ENCODE results near the gene SLC17A1. TPM values are rescaled to one million over a fixed set of nuclear protein-coding genes. Genes with fewer than 3 reads are reported as not detected.

The SLC17A1 gene
- total and polyA plus RNA-seq, 2 donors (not counting 3 experiments of a cell fraction or from before 2014, with no cell fraction given), result not detected

DNA sequence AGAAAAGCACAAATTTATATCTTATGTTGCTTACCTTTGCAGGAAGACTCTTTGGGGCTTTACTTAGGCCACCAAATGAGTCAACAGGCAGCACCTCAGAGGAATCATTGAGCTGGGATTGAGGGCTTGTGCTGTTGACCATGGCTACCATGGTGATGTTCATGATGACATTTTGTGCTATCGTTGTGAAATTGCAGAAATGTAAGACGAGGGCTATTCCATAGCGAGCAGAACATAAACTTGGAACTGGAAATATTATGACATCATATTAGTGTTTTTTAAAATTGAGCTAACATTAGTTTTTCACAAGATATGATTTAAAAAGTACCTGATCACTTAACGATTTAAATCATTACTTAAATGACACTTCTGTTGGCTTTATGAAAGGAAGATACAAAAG lies 30.3 kb upstream of the SLC17A1 start:
- dilution Hi-C loops (cut with MboI; ENCODE audit: extremely low pct_ligation_motif_present, low sequenced_read_pairs) (no loop called here), intact Hi-C loops (cut with micrococcal nuclease) (no loop called here)
- Histone ChIP-seq H3K27me3 (ENCODE audit: control insufficient read depth in 2 of 2, insufficient read depth in 2 of 2, low read length in 2 of 2) (peaks cover 2 to 11% of the 10 kb centered on the region in 2 experiments), H3K9ac (replicated peaks; ENCODE audit: extremely low read depth, insufficient read depth, low read length) (no peak overlapping the region), H3K4me3 (replicated peaks in 1 of 3; ENCODE audit: insufficient read depth in 1 of 3, low read depth in 1 of 3, low read length in 3 of 3) (no peak overlapping the region), H3K79me2 (ENCODE audit: control insufficient read depth, insufficient read depth, low read length) (no peaks in the 10 kb centered on the region), H3K36me3 (ENCODE audit: control insufficient read depth in 2 of 2, extremely low read depth in 1 of 2, insufficient read depth in 2 of 2, low read length in 2 of 2) (no peaks in the 10 kb centered on the region), H3K9me3 (replicated peaks; ENCODE audit: control insufficient read depth, insufficient read depth, low read length) (no peaks in the 10 kb centered on the region), H3K4me2 (ENCODE audit: insufficient read depth, low read length) (no peak overlapping the region), H3K9me1 (replicated peaks; ENCODE audit: control insufficient read depth, extremely low read depth, insufficient read depth, low read length) (no peaks in the 10 kb centered on the region), H3K4me1 (ENCODE audit: control insufficient read depth, extremely low read depth, insufficient read depth, low read length) (peaks cover 3% of the 10 kb centered on the region), H2AFZ (ENCODE audit: low read depth, low read length) (no peak overlapping the region), H3K27ac (ENCODE audit: insufficient read depth, low read depth, low read length) (no peak overlapping the region), H4K20me1 (replicated peaks; ENCODE audit: control insufficient read depth, extremely low read depth, insufficient read depth, low read length) (no peaks in the 10 kb centered on the region)
- no peak for TF ChIP-seq POLR2AphosphoS5 (IDR thresholded peaks at IDR 0.05; ENCODE audit: insufficient read depth, low read depth, low read length)
- no peak for TF ChIP-seq EZH2 (IDR thresholded peaks at IDR 0.05; ENCODE audit: borderline replicate concordance, low read depth, low read length, severe bottlenecking)
- no peak for TF ChIP-seq MYC (IDR thresholded peaks at IDR 0.05; ENCODE audit: low read depth, low read length)
- TF ChIP-seq FOS (IDR thresholded peaks at IDR 0.05; ENCODE audit: borderline replicate concordance, insufficient read depth, low read length), result no peak
- no peak for TF ChIP-seq JUN (IDR thresholded peaks at IDR 0.05; ENCODE audit: borderline replicate concordance, insufficient read depth, insufficient read length, low read depth)
- TF ChIP-seq, protein P1, sequence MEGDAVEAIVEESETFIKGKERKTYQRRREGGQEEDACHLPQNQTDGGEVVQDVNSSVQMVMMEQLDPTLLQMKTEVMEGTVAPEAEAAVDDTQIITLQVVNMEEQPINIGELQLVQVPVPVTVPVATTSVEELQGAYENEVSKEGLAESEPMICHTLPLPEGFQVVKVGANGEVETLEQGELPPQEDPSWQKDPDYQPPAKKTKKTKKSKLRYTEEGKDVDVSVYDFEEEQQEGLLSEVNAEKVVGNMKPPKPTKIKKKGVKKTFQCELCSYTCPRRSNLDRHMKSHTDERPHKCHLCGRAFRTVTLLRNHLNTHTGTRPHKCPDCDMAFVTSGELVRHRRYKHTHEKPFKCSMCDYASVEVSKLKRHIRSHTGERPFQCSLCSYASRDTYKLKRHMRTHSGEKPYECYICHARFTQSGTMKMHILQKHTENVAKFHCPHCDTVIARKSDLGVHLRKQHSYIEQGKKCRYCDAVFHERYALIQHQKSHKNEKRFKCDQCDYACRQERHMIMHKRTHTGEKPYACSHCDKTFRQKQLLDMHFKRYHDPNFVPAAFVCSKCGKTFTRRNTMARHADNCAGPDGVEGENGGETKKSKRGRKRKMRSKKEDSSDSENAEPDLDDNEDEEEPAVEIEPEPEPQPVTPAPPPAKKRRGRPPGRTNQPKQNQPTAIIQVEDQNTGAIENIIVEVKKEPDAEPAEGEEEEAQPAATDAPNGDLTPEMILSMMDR (IDR thresholded peaks at IDR 0.05; ENCODE audit: extremely low read depth in 1 of 2, insufficient read depth in 1 of 2, low read depth in 1 of 2, low read length in 2 of 2), result no peak
- TF ChIP-seq GATA2 (IDR thresholded peaks at IDR 0.05; ENCODE audit: insufficient read depth, insufficient read length, low read depth, low read length), result no peak
- DNase-seq (ENCODE audit: low read depth, low spot score) (no peak), FAIRE-seq (no peak)
- CTCF ChIA-PET, result interaction anchor here (0.9 kb wide), 1 partner anchor 12 kb away, joined by 3 read pairs; the partner anchor contains the start of gene SLC17A3
- POLR2A ChIA-PET, result no interaction called here
- no TSS peak for BruUV-seq (replicated peaks)

All from endothelial cell of umbilical vein (primary cell).